D341Med (cell line): ENCODE results near the gene PAX7.

Experiments
- DNase-seq: peaks from one replicate; pipeline ENCODE4 v3.0.0; 2012; ENCODE audit warnings: low spot score

Gene PAX7

DNA sequence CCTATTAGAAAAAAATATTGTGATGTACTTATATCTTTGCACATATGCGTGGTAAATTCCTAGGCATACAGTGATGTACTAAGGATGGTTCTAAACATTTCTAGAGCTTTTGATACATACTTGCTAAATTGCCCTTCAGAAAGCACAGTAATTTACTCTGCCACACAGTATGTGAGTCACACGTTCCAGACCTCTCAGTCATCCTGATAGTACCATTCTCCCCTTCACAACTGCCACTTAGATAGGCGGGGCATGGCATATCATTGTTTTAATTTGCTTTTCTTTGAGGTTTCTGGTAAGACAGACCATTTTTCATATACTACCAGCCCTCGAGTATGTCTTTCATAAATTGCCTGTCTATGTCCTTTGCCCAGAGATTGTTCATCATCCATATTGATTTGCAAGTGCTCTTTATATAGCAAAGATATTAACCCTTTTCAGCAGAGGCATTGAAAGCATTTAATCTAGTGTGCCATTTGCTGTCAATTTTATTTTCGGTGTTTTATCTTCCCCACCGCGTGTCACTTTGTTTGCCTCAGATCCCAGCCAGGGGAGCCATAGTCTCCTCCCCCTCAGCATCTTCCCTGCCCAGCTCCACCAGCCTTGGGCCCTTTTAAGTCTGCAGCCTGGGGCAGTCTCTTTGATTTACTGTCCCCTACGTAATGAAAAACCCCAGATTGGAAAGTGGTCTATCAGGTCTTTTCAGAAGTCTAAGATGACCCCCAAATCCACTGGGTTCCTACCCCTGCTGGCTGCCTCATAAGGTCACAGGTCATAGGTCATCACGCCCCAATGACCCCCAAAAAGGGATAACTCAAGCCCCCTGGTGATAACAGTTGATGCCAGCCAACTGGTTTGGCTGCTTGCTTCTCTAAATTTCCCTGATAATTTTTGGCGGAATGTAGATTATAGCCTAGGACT is 11.8 kb upstream of the PAX7 start:
- DNase-seq, result no peak

DNA sequence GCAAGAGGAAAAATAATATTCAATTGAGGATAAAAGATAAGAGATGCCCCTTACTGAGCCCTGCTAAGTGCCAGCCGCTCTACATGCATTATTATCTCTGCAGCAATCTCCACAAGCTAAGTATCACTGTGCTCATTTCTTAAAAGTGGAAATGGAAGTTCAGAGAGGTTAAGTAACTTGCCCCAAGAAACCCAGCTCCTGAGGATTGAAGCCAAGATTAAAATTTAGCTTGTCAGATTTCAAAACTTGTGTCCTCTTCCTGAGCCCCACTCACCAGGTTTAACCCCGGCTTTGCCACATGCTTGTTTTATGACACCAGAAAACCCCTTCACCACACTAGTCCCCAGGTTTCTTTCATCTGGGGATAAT is 11.2 kb upstream of the PAX7 start:
- no peak for DNase-seq

DNA sequence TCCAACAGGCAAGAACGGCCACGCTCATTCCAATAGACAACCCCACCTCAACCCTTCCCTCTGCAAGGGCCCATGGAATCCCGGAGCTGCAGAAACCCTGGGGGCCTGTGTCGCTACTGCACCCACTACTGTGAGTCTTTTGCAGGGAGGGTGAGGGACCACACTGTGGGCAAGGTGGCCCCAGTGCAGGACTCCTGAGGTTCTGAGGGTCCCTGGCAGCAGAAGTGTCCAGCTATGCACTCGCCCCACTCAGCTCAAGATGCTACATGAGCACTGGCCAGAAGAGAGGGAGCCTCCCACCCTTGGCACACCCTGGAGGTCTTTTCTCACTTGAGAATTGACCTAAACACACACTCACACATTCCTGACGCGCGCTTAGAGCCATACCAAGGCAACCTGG is 2.1 kb upstream of the PAX7 start:
- no peak for DNase-seq

DNA sequence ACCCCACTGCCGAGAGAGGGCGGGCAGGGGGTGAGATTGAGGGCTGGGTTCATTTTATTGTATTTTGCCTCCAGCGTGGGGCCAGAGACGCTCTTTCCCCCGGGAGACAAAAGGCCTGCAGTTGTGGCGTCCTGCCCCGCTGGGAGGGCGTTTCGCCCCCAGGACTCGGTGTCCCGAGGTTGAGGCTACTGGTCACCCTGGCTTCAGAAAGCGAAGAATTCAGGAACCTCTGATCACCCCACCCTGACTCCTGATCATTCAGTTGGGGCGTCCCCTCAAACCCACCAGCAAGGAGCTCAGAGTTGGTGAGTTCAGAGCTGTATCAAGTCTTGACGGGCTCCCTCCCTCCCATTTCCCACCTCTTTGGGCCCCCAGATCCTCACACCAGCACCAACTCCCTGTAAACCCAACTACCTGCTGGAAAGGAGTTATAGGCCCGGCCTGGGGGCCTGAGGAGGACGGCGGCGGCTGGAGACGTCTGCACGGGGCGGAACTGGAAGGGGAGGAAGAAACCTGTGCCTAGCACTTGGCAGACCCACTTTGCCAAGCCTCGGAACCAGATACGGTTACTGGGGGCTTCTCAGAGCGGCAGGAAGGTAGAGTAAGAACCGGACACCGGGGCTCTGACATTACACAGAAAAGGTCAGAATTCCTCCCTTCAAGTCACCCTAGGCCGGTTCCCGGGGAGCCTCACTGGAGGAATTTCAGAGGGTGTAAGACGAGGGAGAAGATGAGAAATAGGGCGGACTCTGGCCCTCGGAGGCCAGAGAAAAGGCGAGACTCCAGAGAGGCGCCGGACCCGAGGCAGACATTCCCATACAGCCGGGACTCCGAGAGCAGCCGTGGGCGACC is 761 bp upstream of the PAX7 start:
- no peak for DNase-seq

DNA sequence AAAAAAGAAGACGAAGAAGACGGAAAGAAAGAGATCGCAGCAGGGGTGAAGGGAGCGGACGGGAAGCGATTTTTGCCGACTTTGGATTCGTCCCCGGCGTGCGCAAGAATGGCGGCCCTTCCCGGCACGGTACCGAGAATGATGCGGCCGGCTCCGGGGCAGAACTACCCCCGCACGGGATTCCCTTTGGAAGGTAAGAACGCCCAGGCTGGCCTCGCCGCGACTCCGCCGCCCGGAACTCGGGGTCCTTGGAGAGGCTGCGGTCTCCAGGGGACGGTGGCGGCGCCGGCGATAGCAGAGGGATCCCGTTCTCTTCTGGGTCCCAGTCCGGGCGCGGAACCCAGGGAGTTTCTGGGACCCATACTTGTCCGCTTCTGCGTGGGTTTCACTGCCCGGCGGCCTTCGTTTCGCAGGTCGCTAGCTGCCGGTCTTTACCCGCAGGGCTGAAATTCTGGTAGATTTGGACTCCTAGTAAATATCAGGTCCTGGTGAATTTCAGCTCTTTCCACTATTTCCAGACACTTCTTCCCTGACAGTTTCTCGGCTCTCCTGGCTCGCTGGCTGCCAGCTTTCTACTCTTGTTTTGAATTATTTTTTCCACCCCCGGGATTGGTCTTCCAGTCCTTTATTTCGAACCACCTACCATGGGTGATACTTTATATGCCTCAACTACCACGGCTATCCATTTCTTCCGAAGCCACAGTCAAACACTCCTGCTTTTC is 1.0 kb downstream of the PAX7 start:
- DNase-seq, result no peak

DNA sequence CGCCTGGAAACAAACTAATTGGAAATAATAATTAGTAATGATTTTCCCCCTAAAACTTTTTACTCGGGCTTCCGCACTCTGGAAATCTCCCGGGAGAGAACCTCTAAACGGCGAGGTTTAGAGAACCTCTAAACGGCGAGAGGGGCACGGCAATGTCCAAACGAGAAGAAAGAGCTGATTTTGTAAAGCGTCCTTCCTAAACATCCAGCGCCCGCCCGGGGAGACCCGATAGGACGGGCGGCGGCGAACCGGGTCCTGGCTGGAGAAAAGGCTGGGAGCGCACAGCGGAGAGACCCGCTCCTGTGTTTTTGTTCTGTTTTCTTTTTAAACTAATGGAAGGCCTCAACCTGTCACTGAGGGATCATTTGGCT is 1.6 kb downstream of the PAX7 start:
- DNase-seq, result no peak

DNA sequence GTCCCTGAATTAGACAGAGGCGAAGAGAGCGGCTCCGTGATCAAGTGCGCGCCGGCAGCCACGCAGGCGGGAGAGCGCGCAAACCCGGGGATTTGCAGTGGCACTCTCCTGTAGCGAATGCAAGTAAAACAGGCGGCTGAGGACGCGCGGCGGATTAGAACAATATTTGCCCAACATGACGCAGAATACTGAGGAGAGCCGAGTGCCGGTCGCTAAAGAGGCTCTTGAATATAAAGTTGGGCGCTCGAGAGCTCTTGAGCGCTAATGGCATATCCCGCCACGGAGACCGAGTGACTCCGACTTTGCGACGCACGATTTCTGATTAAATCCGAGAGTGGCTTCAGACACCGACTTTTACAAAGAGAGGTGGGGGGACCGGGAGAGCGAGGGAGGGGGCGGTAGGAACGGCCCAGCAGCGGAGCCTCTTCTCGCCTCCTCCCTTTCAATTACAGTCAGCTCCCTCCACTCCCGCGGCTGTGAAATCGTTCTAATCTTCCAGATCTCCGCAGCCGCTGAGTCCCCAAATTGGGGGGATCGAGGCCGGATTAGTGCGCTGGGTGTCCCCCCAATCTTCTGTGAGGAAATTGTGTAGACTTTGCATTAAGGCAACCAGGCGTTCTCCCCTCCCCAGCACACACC is 2.3 kb downstream of the PAX7 start:
- no peak for DNase-seq

DNA sequence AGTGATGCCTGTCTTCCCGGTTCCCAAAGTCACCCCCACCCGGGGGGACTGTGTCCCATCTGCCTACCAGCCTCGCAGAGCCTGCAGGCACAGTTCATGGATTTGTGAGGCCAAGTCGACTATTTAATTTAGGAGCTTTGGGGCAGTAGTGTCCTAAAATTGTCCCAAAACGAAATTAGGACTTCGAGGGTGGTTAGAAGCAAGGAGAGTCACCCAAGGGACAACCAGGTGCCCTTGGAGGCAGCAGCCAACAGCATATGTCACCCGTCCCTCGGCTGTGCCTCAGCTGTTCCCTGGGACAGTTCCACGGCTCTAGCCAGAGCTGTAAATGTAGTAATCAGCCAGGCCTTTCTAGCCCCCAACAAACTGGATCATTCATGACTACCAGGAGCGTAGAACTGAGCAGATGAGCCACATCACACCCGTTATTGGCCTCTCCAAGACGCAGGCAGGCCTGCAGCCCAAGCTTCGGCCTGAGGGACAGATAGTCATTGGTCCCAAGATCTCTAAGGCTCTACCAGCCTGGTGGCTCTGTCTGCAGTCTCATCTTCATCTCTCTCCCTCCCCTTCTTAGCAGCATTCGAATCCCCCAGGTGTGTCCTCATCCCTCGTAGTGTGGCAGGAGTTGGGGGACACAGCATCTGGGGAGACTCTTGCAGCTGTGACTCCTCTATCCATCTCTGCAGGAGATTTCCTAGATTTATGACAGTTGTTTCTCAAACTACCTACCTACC is 2.9 kb downstream of the PAX7 start:
- no peak for DNase-seq

DNA sequence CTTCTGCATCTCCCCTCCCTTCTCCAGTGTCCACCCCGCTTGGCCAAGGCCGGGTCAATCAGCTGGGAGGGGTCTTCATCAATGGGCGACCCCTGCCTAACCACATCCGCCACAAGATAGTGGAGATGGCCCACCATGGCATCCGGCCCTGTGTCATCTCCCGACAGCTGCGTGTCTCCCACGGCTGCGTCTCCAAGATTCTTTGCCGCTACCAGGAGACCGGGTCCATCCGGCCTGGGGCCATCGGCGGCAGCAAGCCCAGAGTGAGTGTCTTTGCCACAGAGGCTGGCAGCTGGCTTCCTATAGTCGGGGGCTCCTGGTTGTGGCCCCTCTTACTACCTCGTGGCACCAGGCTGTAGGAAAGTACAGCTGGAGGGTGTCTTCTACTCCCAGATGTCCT is 3.6 kb downstream of the PAX7 start:
- no peak for DNase-seq

DNA sequence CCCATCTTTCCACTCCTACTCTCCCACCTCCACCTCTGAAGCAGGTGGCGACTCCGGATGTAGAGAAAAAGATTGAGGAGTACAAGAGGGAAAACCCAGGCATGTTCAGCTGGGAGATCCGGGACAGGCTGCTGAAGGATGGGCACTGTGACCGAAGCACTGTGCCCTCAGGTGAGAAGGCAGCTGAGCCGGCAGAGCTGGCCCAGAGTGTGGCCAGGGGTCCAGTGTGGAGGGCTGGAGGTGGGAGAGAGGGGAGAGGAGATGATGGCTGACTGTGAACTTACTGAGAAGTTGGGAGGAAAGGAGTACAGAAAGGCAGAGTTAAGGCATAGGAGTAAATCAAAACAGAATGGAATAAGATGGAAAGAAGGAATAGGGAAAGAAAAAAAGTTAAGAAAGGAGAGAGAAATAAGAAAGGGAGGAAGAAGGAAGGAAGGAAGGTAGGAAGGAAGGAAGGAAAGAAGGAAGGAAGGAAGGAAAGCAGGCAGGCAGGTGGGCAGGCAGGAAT is 4.5 kb downstream of the PAX7 start:
- no peak for DNase-seq

DNA sequence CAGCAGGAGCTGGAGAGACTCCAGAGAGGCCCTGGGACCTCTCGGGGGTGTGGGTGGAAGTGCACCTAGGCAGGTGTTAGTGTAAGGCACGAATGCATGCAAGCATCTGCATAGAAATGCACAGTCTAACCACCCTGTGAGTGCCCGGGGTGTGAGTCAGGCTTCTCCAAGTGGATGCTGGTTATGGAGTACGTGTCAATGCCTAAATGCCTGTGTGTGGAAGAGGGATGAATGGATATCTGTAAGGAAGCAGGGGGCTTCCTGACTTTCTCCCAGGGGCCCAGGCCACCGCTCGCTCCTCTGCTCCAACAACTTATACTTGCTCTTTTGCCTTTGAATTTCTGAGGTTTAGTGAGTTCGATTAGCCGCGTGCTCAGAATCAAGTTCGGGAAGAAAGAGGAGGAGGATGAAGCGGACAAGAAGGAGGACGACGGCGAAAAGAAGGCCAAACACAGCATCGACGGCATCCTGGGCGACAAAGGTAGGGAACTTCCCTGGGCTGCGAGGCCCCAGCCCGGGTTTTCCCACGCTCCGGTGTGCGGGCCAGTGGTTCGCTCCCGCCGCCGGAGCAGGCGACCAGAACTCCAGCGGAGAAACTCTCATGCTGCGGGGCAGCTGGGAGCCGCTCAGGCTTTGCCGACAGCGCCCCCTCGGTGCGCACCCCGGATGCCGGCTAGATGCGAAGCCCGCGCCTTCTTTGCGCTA is 5.4 kb downstream of the PAX7 start:
- DNase-seq, result no peak

DNA sequence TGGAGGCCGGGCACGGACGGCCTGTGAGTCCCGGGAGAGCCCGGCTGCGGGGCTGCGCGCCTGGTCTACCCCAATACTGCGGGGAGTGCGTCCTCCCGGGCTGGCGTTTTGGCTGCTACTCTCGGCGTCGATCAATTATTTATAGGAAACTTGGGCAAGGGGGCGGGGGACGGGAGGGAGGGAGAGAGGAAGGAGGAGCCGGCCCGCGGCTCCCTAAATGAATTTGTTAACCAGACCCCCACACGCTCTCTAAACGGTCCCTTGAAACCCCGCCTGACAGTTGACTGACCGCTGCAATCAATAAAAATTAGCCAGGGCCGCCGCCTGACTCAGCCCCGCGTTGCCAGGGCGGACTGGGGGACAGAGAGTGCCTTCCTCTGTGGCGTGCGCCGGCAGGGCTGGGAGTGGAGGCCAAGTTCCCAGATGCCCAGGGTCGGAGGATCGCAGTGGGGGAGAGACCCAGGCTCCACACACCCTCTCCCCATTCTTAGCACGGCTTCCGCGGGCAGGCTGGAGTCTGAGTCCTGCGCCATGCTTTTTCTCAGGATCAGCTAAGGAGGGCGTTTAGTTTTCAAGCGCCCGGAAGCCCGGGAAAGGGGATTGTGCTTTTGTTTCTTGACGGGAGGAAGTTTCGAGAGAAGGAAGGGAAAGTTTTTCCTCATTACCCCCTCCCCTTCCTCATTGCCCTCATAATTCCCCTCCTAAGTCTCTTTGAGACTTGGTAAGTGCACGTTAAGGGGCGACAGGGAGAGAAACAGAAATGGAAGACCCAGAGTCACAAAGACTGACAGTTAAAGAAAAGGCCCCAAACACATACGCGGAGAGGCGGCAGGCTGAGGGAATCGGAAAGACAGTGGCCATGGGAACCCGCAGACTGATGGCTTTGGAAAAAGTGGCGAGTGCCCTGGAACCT is 6.2 kb downstream of the PAX7 start:
- DNase-seq, result no peak

DNA sequence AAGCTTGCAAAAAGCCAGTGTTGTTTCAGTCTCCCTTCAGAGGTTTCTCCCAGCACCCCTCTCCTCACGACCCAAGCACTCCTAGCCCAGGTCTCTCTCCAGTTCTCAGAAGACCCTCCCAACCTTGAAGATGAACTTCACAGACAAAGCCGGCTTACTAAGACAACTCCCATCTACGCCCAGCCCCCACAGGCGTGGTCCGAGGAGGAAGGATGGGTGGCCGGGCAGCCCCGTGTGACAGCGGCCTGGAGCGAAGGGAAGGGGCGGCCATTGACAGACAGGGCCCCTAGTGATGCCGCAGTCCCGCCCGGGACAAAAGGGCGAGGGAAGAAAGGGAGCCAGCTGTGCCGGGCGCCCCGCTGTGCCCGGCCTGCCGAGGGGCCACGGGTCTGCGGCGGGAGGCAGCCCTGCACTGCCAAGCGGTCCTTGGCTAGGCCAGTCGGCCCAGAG is 6.9 kb downstream of the PAX7 start:
- DNase-seq, result no peak

DNA sequence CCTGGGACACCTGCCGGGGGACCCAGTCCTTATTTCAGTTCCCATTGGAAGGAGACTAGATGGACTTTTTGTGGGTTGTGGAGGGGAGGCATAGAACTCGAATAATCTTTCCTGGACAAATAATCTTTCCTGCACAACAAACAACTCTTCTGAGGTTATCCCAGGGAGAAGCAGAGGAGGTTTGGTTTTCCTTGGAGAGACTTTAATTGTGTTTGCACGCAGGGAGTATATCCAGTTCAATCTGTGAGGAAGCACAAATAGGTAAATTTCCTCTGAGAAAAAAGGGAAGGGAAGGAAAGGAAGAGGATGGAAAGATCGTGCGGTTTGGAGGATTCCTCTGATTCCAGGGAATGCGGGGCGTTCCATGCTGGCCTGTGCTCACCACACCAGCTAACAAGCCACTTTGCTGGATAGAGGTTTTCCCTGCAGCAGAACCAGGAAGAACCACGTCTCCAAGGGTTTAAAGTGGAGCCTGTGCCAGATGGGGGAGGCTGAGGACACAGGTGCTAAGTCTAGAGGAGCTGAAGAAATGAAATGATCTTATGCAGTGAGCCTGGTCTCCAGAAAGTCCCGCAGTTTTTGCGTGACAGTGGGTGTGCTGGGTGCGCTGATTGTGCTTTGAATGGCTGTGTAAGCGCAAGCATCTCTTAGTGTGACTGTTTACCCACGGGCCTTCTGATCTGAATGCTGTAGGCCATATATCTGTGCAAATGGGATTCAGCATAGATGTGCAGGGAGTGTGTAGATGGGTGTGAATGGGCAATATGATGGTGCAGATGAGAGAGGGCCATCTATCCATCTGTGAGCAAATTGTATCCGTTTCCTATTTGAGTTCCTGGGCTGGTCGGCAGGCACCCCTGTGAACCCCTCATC is 7.6 kb downstream of the PAX7 start:
- DNase-seq, result no peak

DNA sequence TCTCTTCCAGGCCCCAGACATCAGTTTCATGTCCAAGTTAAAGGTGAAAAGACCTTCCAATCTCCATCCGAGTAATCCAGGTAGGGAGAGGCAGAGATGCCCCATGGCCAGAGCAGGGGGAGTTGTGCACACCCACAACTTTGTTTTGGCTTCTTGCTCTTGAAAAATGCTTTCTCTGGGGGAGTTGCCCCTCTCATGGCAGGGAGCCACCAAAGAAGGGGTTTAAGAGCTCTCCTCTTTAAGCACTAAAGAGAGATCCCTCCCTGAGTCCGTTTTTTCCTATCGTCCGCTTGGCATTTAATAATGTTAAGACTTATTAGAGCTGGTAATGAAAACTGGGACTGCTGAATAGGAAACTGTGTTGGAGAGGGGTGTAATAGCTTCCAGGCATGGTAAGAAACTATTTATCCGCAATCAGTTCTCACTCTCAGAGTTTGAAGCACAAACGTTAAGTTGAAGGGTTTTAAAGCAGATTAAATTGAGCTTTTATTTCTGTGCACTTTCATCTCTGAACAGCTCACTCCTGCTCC is 8.3 kb downstream of the PAX7 start:
- no peak for DNase-seq

DNA sequence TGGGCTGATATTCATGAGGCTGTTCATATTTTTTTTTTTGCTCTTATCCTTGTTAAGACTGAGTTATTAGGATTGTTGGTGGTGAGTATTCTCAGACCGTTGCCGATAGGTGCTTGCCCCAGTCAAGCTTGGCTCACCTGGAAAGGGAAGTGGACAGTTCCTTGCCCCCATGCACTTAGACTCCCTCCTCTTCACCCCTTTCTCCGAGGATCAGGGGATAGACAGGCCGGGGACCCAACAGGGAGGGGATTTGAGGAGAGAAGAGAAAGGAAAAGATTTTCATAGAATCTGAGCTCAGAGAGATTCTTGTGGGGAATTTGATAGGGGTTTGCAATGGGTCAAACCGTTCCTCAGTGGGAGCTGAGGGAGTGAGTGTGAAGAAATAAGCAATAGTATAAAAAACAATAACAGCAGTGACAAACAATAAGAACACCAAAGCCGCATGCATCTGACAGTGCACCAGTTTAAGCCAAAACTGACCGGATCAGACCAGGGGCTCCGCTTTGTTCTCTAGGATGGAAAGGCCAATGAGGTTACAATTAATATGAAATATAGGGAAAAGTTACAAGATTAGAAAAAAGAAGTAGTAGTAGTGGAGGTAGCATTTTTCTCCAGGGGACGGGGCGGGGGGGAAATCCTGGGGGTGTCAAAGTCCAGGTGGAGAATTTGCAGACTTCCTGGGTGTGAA is 8.9 kb downstream of the PAX7 start:
- no peak for DNase-seq

DNA sequence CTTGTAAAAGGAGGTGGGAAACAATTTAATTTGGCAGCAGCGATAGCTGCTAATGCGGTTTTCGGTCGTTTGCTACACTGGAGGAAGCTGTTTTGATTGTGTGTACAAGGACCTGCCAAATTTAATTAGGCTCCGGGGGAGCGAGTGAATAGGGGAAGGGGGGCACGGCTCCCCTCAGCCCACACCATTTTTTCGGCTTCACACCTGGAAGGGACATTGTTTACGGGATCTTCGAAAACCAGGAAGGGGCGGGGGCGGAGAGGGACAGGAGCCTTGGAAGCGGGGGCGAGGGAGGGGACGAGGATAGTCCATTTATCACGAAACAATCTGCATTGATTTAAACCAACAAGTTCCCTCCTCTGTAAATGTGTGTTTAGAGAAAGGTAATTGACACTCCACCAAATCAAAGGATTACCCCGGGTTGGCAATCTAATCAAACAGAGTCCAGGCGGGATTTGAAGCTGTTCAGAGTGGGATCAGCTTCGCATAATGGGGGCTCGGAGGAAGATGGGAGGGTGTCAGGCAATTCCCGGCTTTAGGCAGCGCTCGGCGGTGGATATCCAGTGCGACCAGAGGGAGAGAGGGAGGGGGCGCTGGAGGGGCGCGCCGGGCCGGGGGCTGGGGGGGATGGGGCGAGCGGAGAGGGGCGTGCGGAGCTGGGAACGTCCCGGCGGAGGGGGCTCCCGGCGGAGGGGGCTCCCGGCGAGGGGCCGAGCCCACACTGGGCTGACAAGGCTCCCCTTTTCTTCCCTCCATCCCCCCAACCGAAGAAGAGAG is 9.8 kb downstream of the PAX7 start:
- DNase-seq, result no peak
